IMR-90 (cell line): ENCODE data around the gene CCN2.
A peak's percentile ranks its signal among the peaks of the same experiment; 100 is the strongest.

Experiments used
- BHLHE40 ChIP-seq: fragments of 150-350 bp; IDR thresholded peaks from 2 replicates; pipeline ENCODE4 v1.6.1; 2016; ENCODE audit warnings: mild to moderate bottlenecking, low read depth, low read length
- CEBPB ChIP-seq: IDR thresholded peaks from 2 replicates; pipeline ENCODE4 v1.6.1; 2012; ENCODE audit warnings: low read depth, low read length, improper control_type of control experiment
- MAFK ChIP-seq: IDR thresholded peaks from 2 replicates; pipeline ENCODE4 v1.6.1; 2012; ENCODE audit warnings: low read depth, low read length, improper control_type of control experiment
- MAZ ChIP-seq: IDR thresholded peaks from 2 replicates; pipeline ENCODE4 v1.6.1; 2012; ENCODE audit warnings: low read depth, mild to moderate bottlenecking, low read length, improper control_type of control experiment, moderate library complexity, borderline replicate concordance
- MXI1 ChIP-seq: IDR thresholded peaks from 2 replicates; pipeline ENCODE4 v1.6.1; 2012; ENCODE audit warnings: low read depth, mild to moderate bottlenecking, low read length, moderate library complexity, borderline replicate concordance
- POLR2A ChIP-seq: IDR thresholded peaks from 2 replicates; pipeline ENCODE4 v1.6.1; 2012; ENCODE audit warnings: mild to moderate bottlenecking, low read depth, low read length
- RAD21 ChIP-seq: IDR thresholded peaks from 2 replicates; pipeline ENCODE4 v1.6.1; 2012; ENCODE audit warnings: low read length, improper control_type of control experiment
- RCOR1 ChIP-seq: IDR thresholded peaks from 2 replicates; pipeline ENCODE4 v1.6.1; 2012; ENCODE audit warnings: mild to moderate bottlenecking, low read length, improper control_type of control experiment; ENCODE audit not compliant: insufficient replicate concordance
- RFX5 ChIP-seq: IDR thresholded peaks from 2 replicates; pipeline ENCODE4 v1.8.0; 2012; ENCODE audit warnings: low read depth, mild to moderate bottlenecking, low read length, moderate library complexity
- SMC3 ChIP-seq: fragments of 150-350 bp; IDR thresholded peaks from 2 replicates; pipeline ENCODE4 v1.6.1; 2016; ENCODE audit warnings: low read depth, mild to moderate bottlenecking, antibody characterized with exemption, low read length, moderate library complexity
- TF ChIP-seq, protein P1 (sequence below): conservative IDR thresholded peaks from 2 replicates; pipeline ENCODE4 v1.5.1; 2012; ENCODE audit warnings: mild to moderate bottlenecking, low read depth, low read length, improper control_type of control experiment
- TF ChIP-seq, protein P2 (sequence below): fragments of 150-350 bp; IDR thresholded peaks from 2 replicates; pipeline ENCODE4 v1.6.1; 2017; ENCODE audit warnings: mild to moderate bottlenecking, antibody characterized with exemption, low read length, low read depth

DNA sequence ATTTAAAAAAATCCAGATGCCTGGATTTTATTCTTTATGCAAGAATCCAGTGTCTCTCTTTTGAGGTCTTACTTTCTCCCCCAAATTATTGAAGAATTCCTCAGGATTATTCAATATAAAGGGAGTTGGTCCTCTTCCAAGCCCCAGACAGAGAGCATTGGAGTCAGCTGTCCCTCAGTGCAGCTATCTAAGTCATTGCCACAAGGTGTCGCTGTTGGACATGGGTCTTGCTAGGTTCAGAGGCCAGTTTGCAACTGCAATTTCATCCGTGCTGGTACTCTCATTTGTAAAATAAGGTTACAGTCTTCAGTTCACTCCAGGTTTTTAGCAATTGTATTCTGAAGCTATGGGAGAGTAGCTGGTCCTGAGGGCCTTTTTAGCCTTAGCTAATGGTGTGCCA lies 27.8 kb downstream of the CCN2 start:
- TF ChIP-seq CEBPB (no peak), MAZ (no peak), MAFK (no peak), BHLHE40 (no peak), MXI1 (no peak), SMC3 (peak; percentile 38; the same call in 1 of the 2 replicates), RAD21 (peak; percentile 62), POLR2A (no peak), RCOR1 (no peak), RFX5 (no peak)
- TF ChIP-seq, protein P1, sequence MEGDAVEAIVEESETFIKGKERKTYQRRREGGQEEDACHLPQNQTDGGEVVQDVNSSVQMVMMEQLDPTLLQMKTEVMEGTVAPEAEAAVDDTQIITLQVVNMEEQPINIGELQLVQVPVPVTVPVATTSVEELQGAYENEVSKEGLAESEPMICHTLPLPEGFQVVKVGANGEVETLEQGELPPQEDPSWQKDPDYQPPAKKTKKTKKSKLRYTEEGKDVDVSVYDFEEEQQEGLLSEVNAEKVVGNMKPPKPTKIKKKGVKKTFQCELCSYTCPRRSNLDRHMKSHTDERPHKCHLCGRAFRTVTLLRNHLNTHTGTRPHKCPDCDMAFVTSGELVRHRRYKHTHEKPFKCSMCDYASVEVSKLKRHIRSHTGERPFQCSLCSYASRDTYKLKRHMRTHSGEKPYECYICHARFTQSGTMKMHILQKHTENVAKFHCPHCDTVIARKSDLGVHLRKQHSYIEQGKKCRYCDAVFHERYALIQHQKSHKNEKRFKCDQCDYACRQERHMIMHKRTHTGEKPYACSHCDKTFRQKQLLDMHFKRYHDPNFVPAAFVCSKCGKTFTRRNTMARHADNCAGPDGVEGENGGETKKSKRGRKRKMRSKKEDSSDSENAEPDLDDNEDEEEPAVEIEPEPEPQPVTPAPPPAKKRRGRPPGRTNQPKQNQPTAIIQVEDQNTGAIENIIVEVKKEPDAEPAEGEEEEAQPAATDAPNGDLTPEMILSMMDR, result peak; percentile 49
- TF ChIP-seq, protein P2, sequence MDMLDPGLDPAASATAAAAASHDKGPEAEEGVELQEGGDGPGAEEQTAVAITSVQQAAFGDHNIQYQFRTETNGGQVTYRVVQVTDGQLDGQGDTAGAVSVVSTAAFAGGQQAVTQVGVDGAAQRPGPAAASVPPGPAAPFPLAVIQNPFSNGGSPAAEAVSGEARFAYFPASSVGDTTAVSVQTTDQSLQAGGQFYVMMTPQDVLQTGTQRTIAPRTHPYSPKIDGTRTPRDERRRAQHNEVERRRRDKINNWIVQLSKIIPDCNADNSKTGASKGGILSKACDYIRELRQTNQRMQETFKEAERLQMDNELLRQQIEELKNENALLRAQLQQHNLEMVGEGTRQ, result no peak
